Posterior vena cava (tissue), 2 donors: ENCODE data around the gene BLTP3A. TPM values are rescaled to one million over a fixed set of nuclear protein-coding genes. Genes with fewer than 3 reads are reported as not detected.
"Not testable (repeated sequence)": the region's sequence is repeated elsewhere in the genome, so short reads cannot be mapped to it uniquely, and the experiment has no call there.

Experiments used
- DNase-seq: peaks from one replicate; pipeline ENCODE4 v3.0.0-alpha.2; 2020; ENCODE audit warnings: low spot score
- intact Hi-C, 2 donors: fragments of 100-400 bp; cut with DNase I; formaldehyde crosslinking; loops; one replicate each; pipeline versions ENCODE4 v1.14.1 to v1.14.2; 2022 to 2023
- long read RNA-seq, 2 donors: library from polyadenylated mRNA; unstranded; transcript quantifications; one replicate each; pipeline ENCODE4 v2.0.0, GENCODE V29; 2020 to 2021
- total RNA-seq, 2 donors: library from RNA; stranded (reverse); fragmentation: NEBNext Ultra II Directional; extraction: Animal tissue kit (Norgen Biotek cat#: 25700); gene quantifications; one replicate each; pipeline ENCODE4 v1.2.1, GENCODE V29; 2021
- donor health status: DM: yes; HTN: yes; CAD: no.
- donor health status: DM: yes; HTN: yes; CAD: no.

Gene BLTP3A
- 10 to 100 TPM in 1 of 2 donors, 1 to 10 TPM in 1; 8.0 to 11.2 TPM for total RNA-seq
- long read RNA-seq, donor 1 = 0 reads
- long read RNA-seq, donor 2, partial matches to known transcripts = 0 of 7 reads
- long read RNA-seq, donor 2, other reads (novel, unspliced or antisense) = 7 of 7 reads

DNA sequence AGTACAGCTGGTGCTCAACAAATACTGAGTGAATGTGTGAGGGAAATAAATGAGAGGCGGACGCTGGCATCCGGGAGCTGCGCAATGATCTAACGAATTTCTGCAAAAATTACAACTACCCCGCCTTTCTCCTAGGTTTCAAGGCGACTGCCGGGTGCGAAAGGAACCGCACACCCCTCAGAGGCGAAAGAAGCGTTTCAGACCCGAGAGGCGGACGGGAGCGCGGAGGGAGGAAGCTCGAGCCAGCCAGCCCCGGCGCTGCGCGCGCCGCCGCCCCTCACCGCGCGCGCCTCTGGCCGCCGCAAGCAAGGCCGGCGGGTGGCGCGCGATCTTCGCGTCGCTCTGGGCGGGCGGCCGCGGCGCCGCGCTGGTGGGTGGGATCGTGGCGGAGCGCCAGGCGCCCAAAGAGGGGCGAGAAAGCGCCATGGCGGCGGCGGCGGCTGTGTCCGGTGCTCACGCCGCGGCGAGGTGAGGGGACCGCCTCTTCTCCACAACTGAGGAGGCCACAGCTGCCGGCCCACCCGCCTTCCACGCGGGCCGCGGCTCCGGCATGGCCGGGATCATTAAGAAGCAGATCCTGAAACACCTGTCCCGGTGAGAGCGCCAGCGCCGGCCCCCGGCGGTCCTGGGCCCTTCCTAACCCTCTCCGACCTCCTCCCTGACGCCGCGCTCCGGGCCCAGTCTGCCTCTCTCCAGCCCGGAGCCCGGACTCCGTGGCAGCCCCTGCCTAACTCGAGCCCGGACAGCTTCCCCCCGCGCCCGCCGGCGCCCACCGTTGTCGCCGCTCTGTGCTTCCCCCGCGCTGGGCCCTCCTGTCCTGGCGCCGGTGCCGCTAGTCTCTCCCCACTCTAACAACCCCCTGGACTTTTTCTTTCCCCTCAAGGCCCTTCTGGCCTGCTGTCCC is at the start of gene BLTP3A:
TSS of gene BLTP3A (plus strand) at position 383 of the 904 bp plus-strand sequence. CDS start at position 551, 168 bp downstream.
- peak; percentile 92 for DNase-seq
- intact Hi-C loops = no loop called here

GRCh38 chr6:34742094-34742493 is 49.8 kb upstream of the BLTP3A start:
- no peak for DNase-seq
- intact Hi-C loops = no loop called here

- no peak for DNase-seq
- intact Hi-C loops = no loop called here
These were observed 48.1 kb upstream of the BLTP3A start for GRCh38 chr6:34743625-34744293.

DNA sequence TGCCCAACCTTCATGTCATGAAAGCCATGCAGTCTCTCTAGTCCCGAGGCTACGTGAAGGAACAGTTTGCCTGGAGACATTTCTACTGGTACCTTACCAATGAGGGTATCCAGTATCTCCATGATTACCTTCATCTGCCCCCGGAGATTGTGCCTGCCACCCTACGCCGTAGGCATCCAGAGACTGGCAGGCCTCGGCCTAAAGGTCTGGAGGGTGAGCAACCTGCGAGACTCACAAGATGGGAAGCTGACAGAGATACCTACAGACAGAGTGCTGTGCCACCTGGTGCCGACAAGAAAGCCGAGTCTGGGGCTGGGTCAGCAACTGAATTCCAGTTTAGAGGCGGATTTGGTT is 47.6 kb upstream of the BLTP3A start:
- intact Hi-C loops, DNase-seq: not testable (repeated sequence)

- no peak for DNase-seq
- intact Hi-C loops = no loop called here
These were observed 46.4 kb upstream of the BLTP3A start for GRCh38 chr6:34745277-34746103.

GRCh38 chr6:34746104-34746846 is 45.6 kb upstream of the BLTP3A start:
- intact Hi-C loops = no loop called here
- DNase-seq = no peak

- intact Hi-C loops = no loop called here
- DNase-seq = no peak
These were observed 43.1 kb upstream of the BLTP3A start for GRCh38 chr6:34748757-34749156.

GRCh38 chr6:34756513-34756856 is 35.4 kb upstream of the BLTP3A start:
- intact Hi-C loops = not testable (repeated sequence)

DNA sequence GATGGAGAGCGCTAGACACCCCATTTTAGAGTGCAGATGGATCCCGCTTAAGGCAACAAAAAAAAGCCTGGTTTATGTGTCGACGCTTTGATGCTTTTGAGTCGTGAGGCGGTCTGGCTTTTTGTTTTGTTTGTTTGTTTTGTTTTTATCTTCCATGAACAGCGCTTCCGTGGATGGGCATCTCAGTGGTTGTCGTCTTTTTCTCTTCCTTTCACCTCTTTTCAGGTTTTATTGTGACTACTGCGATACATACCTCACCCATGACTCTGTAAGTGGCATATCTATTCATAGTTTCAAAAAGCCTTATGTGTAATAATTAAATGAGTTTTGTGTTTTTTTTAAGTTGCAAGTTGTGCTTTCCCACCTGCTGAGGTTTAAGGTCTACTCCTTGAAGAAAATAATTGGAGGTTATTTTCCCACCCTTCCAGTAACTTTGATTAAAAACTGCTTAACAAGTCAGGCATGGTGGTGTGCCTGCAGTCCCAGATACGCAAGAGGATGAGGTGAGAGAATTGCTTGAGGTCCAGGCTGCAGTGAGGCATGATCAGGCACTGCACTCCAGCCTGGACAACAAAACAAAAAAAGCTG is 34.1 kb upstream of the BLTP3A start:
- DNase-seq = no peak
- intact Hi-C loops = no loop called here

More at GRCh38 chr6:34756513-34756856, 35.4 kb upstream of the BLTP3A start:
- not testable (repeated sequence) for DNase-seq

GRCh38 chr6:34760108-34760507 is 31.8 kb upstream of the BLTP3A start:
- intact Hi-C loops = no loop called here
- DNase-seq = no peak

GRCh38 chr6:34761681-34762080 is 30.2 kb upstream of the BLTP3A start:
- intact Hi-C loops, DNase-seq: not testable (repeated sequence)

DNA sequence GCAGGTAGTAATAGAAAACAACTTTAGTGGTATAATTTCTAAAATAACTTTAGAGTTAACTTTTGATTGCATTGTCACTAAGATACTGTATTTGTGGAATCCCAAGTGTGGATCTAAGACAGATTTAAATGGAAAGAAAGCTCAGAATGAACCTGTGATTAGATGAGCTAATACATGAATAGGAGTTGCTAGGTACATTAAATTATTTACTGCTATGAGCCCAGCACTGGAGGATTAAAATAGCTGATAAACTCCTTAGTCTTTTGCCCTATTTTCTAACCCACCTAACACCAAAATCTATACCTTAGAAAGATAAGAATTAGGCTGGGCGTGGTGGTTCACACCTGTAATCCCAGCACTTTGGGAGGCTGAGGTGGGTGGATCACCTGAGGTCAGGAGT is 23.7 kb upstream of the BLTP3A start:
- DNase-seq = no peak
- intact Hi-C loops = no loop called here

DNA sequence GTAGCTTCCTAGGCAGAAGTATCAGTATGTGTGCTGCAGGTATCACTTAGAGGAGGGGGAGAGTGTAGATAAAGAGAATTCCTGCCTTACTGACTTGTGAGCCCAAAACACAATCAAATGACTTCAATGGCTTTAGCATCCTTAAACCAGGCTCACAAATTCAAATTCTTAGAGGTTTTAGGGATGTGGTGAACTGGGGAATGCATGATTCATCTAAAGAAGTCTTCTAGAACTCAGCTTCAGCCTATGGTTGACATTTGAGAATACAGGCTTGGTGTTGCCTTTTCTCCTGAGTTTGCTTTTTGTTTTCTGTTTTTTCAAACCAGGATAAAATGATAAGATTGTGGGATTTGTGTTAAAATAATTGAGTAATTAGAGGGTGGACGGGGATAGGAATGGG is 20.2 kb upstream of the BLTP3A start:
- intact Hi-C loops = no loop called here
- no peak for DNase-seq

DNA sequence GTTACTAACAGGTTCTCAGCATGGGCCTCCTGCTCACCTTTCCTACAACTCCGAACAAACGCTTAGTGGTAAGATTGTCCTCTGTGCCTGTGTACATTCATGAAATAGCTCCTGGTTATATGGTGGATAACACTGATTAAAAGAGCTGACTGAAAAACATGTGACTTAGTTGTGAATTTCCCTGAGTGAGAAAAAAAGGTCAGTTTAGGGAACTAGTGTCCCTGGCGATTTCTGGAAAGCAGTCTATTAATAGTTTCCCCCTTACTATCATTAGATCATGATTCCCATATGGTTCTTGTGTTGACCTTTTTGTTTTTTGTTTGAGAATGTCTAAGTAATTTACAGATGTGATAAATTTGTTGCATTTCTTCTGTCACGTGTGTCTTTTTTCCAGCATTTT is 18.9 kb upstream of the BLTP3A start:
- intact Hi-C loops = no loop called here
- DNase-seq = no peak

- DNase-seq = no peak
- intact Hi-C loops = no loop called here
These were observed 18.0 kb upstream of the BLTP3A start for GRCh38 chr6:34773916-34774315.

DNA sequence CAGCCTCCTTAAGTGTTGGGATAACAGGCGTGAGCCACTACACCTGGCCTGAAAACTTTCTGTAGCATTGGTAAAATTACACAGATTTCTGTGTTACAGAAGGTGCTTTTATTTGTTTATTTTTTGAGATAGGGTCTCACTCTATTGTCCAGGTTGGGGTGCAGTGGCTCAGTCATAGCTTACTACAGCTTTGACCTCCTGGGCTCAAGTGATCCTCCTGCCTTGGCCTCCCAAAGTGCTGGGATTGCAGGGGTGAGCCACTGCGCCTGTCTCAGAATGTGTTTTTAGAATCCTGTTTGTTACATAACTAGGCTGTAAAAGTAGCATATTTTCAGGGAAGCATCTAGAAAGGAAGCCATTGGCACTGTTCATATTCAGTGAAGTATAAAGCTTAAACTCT is 16.9 kb upstream of the BLTP3A start:
- no peak for DNase-seq
- intact Hi-C loops = no loop called here

DNA sequence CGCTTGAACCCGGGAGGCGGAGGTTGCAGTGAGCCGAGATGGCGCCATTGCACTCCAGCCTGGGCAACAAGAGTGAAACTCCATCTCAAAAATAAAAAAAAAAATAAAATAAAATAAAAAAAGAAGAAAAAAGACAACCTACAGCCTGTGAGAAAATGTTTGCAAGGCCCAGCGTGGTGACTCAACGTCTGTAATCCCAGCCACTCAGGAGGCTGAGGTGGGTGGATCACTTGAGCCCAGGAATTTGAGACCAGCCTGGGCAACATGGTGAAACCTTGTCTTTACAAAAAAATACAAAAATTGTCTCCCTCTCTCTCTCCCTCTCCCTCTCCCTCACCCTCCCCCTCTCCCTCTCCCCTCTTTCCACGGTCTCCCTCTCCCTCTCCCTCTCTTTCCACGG is 6.5 kb upstream of the BLTP3A start:
- intact Hi-C loops, DNase-seq: not testable (repeated sequence)

GRCh38 chr6:34787152-34787551 is 4.7 kb upstream of the BLTP3A start:
- DNase-seq, intact Hi-C loops: not testable (repeated sequence)

- intact Hi-C loops = no loop called here
- no peak for DNase-seq
These were observed 3.8 kb upstream of the BLTP3A start for GRCh38 chr6:34788111-34788510.
